ENCODE results near the gene GSTM3.
"Not testable (repeated sequence)": the region's sequence is repeated elsewhere in the genome, so short reads cannot be mapped to it uniquely, and the experiment has no call there.

The GSTM3 gene

DNA sequence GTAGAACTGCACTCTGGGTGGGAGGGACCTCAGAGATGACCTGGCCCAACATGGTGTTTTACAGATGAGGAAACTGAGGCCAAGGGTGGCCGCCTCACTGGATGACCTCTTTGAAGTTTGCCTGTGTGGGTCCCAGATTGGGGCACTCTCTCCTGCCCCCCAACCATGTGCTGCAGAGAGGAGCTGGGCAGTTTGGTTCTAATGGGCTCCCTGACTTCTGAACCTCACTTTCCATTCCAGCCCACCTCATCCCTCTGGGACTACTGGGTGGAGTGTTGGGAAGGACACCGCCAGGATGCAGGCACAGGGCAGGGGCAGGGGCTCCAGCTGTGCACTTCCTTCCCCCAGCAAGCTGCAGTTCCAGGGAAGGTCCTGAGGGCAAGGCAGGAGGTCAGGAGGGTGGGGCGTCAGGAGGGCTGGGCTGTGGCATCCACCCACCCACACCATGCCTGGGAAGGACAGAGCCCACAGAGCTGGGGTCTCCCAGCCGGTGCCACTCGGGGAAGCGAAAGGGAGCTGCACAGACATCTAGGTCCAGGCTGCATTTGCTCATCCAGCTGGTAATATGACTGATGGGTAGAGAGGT lies 33.2 kb upstream of the GSTM3 start:
- DNase-seq = no peak

DNA sequence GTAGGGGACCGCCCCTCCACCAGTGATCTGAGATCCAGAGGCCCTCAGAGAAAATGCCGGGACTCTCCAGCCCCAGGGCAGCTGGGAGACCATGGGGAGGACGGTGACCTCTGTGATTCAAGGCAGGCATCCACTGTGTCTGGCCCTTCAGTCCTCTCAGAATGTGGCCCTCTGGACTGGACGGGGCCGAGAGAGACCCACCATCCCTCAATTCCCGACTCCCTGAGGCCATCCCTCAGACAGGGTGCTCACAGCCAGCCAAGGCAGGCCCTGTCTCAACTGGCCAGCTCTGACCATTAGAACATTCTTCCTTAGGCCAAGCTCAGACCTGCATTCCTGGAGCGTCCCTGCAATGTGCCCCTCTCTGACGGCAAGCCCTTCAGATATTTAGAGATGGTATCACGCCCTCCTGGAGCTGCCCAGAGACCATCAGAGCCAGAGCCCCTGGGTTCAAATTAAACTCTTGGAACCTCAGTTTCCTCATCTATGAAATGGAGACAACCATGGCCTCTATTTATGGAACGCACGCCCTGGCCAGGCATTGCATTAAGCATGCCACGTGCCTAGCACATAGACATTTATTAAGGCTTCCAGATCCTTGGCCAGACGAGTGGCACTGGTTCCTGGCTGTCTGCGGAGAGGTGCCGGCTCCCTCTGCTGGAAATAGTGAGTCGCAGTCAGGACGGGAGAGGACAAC lies 32.5 kb upstream of the GSTM3 start:
- peak; percentile 92 for DNase-seq

DNA sequence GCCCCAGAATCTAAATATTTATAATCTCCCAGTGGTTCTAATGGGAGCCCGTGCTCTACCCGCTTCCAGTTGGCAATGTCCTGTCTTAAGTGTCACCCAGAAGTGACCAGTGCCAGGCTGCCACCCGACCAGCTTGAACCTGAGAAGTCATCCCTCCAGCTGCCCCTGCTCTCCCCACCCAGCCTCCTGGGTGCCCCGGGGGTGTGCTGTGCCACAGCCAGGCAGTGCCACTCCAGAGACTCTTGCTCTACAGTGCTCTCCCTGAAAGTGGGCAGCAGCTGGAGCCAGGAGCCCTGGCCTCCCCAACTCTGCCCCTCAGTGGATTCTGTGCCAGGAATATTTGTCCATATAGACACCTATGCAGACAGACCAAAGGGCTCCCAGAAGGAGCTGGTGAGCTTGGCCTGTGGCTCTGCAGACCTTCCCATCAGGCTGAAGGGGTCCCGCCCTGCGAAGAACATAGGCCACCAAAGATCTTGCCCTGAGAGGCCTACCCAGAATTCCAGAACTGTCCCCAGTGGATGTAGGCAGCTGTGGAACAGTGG lies 31.9 kb upstream of the GSTM3 start:
- DNase-seq = no peak

DNA sequence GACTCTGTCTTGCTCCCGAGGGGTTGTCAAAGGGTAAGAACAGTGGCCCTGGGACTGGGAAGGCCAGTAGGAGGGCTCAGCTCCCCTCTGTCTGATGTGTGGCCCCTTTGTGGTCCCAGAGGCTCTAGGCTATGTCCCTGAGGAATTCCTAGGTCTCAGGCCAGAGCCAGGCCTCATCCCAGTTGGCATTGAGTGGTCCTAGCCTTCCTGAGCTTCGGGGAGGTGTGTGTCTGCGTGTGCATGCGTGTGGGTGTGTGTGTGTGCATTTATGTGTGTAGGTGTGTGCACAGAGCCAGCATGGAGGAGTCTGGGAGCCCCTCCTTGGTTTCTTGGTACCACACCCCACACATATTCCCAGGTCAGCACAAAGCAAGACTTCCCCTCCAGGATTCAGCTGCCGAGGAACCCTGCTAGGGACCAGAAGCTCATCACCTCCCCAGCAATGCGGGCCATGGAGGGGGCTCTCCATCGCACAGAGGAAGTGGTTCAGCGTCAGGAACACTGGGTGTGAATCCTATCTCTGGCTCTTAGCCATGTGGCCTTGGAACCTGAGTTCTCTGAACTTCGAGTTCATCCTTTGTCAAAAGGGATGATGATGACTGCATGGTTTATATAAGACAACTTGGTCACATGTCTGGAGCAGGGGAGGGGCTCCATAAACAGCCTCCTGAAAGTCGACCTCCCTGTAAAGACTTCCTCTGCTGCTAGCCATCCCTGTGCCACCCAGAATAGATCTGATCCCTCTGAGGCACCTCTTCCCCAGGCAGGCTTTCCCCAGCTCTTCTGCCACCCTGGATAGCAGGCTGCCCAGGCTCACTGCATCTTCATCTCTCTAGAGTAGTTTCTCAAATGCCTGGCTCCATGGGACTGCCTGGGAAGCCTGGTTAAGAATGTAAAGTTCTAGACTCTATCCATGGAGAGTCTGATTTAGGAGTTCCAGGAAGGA lies 31.1 kb upstream of the GSTM3 start:
- no peak for DNase-seq

DNA sequence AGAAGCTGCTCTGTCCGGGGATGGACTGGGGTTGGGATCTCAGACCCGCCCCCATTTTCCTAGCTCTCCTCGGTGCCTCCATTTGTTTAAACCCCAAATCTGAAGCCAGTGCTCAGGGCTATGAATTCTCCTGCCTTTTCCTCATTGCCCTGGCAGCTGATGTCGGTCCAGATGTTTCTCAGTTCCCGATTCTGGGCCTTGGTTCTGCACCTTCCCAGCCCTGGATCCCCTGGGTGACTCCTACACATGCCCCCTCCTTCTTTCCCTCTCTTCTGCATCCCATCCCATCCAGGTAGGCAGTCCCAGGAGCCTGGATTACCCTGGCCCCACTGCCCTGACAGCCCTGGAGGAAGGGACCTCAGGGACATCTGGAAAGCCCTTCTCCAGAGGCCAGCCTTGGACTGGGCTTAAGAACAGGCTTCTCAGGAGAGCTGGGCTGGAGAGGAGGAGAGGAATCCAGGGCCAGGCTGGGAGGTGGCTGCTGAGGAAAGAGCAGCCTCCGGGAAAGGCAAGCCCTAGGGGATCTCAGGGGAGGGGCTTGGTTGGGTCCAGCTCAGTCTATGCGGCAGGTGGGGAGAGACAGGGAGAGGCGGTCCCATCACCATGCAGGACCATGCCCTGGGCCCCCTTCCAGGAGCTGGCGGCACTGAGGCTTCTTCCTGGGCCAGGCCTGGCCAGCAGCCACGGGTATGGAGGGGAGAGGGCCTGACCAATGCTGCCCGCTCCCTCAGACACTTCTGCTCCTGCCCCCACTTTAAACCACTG lies 29.7 kb upstream of the GSTM3 start:
- DNase-seq = no peak

DNA sequence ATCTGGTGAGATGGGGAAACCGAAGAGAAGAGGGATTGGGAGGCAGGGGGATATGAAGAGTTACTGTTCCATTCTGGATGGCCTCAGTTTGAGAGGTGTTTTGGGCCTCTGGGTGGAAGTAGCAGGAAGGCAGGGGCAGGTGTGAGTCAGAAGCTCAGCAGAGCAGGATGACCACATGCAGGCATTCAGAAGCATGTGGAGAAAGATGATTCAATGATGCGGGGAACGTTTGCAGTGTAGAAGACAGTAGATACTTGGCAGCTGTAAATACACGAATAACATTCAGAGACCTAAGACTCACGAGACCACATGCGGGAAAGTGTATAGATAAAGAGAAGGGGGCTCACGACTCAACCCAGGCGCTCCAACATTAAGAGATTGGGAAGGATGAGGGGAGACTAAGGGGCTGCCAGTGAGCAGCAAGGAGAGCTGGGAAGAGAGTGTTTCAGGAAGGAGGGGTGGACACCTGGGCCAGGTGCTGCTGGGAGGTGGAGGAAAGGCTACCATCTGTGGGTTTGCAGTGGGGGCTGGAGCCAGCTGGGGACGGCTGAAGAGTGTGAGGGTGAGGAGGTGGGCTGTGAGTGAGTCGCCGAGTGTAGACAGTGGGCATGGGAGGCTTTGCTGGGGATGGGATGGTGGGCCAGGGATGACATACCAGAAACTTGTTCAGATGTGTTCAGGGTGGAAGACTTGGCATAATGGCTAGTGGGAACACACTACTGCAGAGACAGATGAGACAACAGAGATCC lies 28.7 kb upstream of the GSTM3 start:
- DNase-seq = peak; percentile 24

DNA sequence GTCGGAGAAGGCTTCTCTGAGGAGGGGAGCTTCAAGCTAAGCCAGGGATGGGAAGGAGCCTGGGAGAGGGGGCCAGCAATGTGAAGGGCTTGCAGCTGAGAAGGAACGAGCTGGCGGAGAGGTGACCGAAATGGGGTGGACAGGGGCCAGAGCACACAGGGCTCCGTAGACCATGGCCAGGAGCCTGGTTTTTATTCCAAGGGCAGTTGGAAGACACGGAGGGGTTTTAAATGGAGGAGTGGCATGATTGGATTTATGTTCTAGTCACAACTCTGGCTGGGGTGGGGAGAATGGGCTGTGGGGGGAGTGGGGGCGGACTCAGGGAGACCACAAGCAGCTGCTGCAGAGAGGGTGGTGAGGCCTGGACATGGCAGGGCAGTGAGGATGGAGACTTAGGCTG lies 28.0 kb upstream of the GSTM3 start:
- DNase-seq = no peak

DNA sequence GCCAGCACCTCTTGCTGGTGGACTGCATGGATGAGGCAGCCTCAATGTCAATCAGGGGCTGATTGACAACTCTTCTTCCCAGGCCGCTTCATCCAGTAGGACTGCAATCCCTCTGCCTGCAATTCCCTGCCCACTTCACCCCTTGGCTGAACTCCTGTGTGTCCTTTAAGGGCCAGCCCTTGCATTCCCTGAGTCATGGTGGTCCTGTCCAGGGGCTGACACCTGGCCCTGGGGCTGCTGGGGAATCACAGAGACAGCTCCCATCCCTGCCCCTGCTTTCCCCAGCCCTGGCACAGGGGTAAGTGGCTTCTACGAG lies 27.5 kb upstream of the GSTM3 start:
- no peak for DNase-seq

DNA sequence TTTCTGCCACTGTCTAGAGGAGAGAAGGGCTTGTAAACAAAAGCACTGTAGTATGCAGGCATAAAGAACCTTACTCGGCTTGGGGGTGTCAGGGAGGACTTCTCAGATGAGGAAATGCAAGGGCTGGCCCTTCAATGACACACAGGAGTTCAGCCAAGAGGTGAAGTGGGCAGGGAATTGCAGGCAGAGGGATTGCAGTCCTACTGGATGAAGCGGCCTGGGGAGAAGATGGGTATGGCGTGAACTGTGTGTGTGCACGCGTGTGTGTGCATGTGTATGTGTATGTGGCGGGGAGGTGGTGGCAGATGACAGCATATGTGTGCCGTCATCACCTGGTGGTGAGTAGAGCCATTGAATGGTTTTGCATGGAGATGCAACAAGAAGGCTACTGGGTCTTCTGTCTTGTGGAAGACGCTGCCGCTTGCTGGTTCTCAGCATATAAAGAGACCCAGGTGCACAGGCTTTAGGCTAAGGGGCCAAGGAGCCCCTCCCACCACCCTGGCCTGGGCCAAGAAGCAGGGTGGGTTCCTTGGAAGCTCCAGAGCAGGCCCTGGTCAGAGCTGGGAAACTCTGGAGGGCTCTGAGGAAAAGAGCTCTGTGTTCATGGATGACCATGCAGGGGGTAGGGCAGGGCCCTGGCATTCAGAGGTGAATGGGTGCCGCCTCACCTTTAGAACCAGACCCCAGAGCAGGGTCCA lies 26.9 kb upstream of the GSTM3 start:
- DNase-seq = no peak

DNA sequence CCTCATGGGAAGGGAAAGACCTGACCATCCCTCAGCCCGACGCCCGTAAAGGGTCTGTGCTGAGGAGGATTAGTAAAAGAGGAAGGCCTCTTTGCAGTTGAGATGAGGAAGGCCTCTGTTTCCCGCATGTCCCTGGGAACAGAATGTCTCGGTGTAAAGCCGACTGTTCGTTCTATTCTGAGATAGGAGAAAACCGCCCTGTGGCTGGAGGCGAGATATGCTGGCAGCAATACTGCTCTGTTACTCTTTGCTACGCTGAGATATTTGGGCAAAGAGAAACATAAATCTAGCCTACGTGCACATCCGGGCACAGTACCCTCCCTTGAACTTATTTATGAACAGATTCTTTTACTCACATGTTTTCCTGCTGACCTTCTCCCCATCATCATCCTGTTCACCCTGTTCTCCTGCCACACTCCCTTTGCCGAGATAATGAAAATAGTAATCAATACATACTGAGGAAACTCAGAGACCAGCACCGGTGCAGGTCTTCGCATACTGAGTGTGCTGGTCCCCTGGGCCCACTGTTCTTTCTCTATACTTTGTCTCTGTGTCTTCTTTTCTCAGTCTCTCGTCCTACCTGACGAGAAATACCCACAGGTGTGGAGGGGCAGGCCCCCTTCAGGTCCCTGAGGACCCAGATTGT lies 26.3 kb upstream of the GSTM3 start:
- DNase-seq = not testable (repeated sequence)

DNA sequence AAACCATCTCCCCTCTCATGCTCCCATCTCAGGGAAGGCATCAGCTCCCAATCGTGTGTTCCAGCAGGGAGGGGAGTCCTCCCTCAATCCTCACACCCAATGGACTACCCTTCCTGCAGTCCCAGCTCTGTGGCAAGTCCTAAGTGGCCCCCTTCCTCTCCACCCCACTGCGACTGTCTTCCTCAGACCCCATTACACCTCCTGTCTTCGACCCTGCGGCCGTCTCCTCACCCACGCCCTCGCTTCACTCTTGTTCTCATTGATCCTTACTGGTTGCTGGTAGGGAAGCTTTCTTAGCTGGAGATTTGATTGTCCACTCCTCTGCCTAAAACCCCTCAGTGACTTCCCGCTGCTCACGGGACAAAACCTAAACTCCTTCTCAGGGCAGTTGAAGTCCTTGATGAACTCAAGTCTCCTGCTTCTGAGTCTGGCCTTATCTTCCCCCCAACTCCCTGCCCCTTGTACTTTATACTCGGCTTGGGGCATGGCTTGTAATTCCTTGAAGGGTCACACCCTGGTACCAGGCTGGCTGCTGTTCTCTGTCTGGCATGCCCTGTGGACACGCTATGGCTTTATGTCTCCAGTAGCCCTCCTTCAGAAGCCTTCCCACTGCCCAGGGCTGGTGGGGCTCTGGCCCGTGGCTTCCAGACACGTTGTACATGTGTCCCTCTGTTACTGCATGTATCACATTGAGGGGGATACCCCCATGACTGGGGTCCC lies 25.2 kb upstream of the GSTM3 start:
- DNase-seq = no peak

DNA sequence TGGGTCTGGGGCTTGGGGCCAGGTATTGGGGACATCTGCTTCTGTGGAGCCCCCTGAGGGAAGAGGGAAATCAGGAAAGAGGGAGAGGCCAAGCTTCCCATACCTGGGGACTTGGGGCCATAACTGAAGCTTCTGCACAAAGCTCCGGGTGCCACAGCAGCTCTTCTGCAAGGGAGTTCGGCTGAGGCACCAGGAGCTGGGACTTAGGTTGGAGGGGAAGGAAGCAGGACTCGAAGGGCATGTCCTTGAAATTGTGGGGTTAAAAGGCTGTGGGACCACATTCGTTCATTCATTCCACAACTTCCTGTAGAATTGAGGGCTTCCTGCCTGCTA lies 24.6 kb upstream of the GSTM3 start:
- DNase-seq = no peak

DNA sequence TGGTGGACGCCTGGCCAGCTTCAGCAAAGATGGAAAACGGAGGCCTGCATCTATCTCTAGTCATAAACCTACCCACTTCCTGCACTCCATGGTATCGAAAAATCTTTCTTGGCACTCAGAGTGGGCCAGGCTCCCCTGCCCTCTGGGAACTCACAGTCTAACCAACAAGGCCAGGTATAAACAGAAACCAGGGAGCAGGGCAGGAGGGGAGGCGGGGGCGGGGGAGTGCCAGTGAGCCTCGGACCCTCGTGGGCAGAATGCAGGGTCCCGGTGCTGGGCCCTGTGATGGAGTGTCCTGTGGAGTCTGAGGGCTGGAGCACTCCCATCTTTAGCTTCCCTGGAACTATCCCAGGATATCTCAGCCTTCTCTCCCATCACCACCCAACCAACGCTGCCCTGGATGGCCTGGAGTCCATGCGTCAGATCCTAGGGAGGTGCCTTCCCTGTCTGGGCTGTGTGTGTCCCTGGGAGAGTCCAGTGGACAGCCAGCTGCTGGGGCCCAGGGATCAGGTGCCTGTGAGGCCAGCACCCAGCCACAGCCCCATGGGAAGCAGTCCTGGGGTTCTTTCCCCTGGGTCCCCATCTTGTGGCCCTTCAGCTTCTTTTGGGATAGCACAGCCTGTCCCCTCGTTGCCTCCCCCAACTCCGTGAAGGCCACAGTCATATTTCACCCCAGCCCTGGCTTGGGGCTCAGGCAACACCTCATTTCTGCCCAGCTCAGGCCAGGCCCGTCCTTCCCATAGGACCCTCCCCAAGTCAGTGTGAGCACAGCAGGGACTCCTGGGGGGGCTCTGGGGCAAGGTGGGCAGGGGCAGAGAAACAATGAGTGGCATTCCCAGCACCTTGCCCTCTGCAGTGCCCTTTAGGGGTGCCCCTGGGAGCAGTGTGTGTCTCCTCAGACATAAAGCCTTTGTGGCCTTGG lies 24.0 kb upstream of the GSTM3 start:
- no peak for DNase-seq

DNA sequence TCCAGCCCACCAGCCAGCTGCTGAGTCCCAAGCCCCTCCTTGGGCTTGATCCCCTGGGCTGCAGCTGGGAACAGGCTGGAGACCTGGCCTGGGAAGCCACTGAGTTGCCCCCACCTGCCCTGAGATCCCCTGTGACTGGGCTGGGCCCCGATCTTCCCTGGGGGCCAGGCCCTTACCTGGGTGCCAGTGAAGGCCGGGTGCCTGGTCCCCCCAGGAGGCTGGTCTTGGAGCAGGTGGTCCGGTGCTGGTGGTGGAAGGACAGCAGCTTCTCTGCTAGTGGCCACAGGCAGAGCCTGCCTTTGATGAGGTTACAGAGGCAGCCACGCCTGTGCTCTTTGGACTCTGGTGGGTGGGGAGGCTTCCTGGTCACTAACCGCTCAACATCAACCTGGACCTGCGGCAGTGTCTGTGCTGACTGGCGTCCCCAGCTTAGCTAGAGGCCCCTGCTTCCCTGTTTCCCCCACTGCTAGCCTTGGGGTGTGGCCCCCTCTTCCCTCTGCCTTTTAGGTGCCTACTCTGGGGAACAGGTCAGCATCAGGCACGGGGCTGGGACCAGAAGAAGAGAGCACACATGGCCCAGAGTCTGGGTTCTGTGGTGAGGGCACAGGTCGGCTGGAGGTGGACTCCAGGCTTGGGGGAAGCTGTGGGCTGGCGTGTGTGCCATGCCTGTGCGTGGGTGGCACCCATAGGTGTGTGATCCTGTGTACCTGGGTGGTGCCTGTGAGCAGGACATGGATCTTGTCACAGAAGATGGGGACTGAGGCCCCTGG lies 23.0 kb upstream of the GSTM3 start, which contains the start of gene EPS8L3:
Gene EPS8L3 (minus strand): TSS at position 278 of the 770 bp plus-strand sequence. CDS start 2,174 bp downstream, outside the sequence.
- no peak for DNase-seq

DNA sequence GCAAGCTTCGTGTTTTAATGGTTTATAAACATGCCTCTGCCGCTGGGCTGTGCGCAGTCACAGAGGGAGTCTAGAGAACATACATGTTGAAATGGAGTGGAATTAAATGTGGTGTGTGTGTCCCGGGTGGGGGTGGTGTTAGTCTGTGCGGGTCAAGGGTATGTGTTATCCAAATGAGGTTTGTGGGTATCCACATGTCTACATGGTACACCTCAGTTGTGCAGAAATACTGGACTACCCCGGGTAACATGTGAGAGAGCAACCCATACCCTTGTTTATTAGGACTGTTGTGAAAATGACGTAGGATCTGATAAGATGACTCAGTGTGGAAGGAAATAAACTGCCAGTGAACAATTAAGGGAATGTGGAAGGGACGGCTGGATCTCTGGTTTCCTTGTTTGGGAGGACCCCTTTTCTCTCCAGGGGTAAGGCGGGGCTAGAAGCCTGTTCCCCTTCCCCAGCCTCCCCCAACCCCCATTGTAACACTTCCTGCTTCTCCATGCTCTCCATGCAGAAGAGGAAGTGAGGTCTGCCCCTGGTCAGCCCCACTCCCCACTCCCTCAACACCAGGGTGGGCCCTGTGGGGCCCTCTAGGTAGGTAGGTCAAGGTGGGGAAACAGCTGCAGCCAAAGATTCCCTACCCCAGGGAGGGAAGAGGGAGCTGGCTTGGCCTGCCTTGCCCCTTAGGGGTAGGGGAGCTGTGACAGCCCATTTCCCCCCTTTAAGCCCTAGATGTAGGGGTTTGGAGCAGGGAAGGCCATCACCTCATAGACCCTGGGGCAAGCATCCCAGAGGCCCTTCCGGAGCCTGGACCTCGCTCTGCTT lies 22.2 kb upstream of the GSTM3 start:
- DNase-seq = peak; percentile 59

DNA sequence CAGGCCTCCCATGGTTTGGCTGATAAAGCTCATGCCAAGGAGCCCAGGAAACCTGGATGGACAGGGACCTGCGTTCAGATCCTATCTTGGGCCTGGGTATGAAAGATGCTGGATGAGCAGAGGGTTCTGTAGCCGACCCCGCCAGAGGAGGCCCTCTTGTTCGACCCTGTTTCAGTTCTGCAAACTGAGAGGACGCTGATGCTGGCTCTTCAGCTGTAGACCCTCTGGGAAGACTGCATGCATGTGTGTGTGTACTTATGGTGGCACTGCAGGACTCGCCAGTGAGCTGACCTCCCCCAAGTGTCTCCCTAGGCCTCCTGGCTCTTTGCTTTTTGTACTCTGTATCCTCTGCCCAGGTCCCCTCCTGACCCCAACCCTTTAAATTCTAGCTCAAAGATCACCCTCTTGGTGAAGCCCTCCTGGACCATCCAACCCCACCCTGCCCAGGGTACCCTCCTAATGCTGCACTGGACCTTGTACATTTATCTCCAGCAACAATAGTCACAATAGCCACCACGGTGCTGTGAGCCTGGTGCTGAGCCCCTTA lies 21.3 kb upstream of the GSTM3 start:
- no peak for DNase-seq
